Pancreas (tissue), 10 donors: Measurements from ENCODE around the gene PTGER4. TPM values are rescaled to one million over a fixed set of nuclear protein-coding genes. Genes with fewer than 3 reads are reported as not detected.

ENCODE experiments used
- ATAC-seq, 4 donors: fragments of 200-7000 bp; cut with Tn5 transposase; one replicate each; pipeline versions ENCODE4 v1.8.0 to v1.9.1; 2020; ENCODE audit warnings: mild to moderate bottlenecking in 4 of 4, moderate library complexity in 4 of 4
- DNase-seq, 6 donors: peaks; one replicate each; pipeline ENCODE4 v3.0.0-alpha.2; 2020
- FAIRE-seq: peaks from 2 replicates; lab custom pipeline; 2012; peaks lifted over from hg19 to GRCh38; lab: Jason Lieb, UNC
- H3K27ac ChIP-seq, 4 donors: fragments of 200-600 bp; sonication (generic); 1 replicate in 3 of 4; 2 replicates in 1 of 4; pipeline versions ENCODE4 v1.5.0 to v1.8.0; 2020
- H3K27me3 ChIP-seq, 4 donors: fragments of 200-600 bp; one replicate each; pipeline ENCODE4 v1.8.0; 2021
- H3K36me3 ChIP-seq, 3 donors: fragments of 200-600 bp; sonication (generic) in 1 of 3; one replicate each; pipeline versions ENCODE4 v1.5.0 to v1.8.0; 2020 to 2021
- H3K4me1 ChIP-seq, 3 donors: fragments of 200-600 bp; one replicate each; pipeline ENCODE4 v1.8.0; 2021
- H3K4me3 ChIP-seq, 4 donors: fragments of 200-600 bp; sonication (generic) in 2 of 4; one replicate each; pipeline versions ENCODE4 v1.5.0 to v1.8.0; 2020 to 2021
- H3K9me3 ChIP-seq, 4 donors: fragments of 200-600 bp; one replicate each; pipeline ENCODE4 v1.8.0; 2021
- CTCF ChIP-seq, 4 donors: fragments of 200-600 bp; sonication (generic) in 3 of 4; IDR thresholded peaks; one replicate each; pipeline versions ENCODE4 v1.5.0 to v1.8.0; 2021; ENCODE audit warnings: antibody characterized with exemption in 4 of 4
- WGBS, 2 donors: extraction: QIAGEN DNeasy Blood & Tissue Kit; methylation state at CpG; one replicate each; pipeline ENCODE4 v1.1.7; 2013; 5-methylcytosine and 5-hydroxymethylcytosine counted together
- intact Hi-C, 3 donors: fragments of 100-400 bp; cut with DNase I; formaldehyde crosslinking; loops; one replicate each; pipeline versions ENCODE4 v1.11.1 to v1.14.2; 2022
- polyA plus RNA-seq, 2 donors: library from polyadenylated mRNA; stranded (reverse); fragments of 200-250 nt; gene quantifications; one replicate each; pipeline ENCODE4 v1.2.3, GENCODE V29; 2013
- total RNA-seq, 6 donors: library from RNA; stranded (reverse); fragmentation: NEBNext Ultra II Directional in 4 of 6; extraction: Animal tissue kit (Norgen Biotek cat#: 25700) in 4 of 6; gene quantifications; one replicate each; pipeline versions ENCODE4 v1.2.1 to v1.2.4, GENCODE V29; 2021 to 2023
- donor health status: healthy with polysubstance abuse.
- donor health status: DM: no; HTN: no; CAD: no; lungs with moderate emphysema.
- donor health status: DM: no; HTN: no; CAD: no.
- donor health status: control.
- donor health status: control.
- donor health status: Bipolar disorder and iron deficiency.
- donor health status: DM: yes; HTN: yes; CAD: no.
- donor health status: DM: no; HTN: no; CAD: no.
- donor health status: DM: no; HTN: no; CAD: no.
- donor health status: DM: yes; HTN: yes; CAD: no.

Gene PTGER4
- total and polyA plus RNA-seq, 8 donors, result 4.7 to 38.0 (median 10.8) TPM

GRCh38 chr5:40660751-40661150, 19.0 kb upstream of the PTGER4 start:
- no peaks in the 10 kb centered on the region for H3K9me3 ChIP-seq
- 86 to 88% methylated on average over 2 of the region's 2 CpGs for WGBS, 2 donors
- no peaks in the 10 kb centered on the region for H3K4me1 ChIP-seq
- TF ChIP-seq CTCF (IDR thresholded peaks at IDR 0.05), result no peak
- H3K36me3 ChIP-seq, result no peaks in the 10 kb centered on the region
- H3K27ac ChIP-seq, result no peak overlapping the region
- no peak overlapping the region for H3K4me3 ChIP-seq
- ATAC-seq, result no peak
- H3K27me3 ChIP-seq, result no peaks in the 10 kb centered on the region
- intact Hi-C loops, result no loop called here
- no peak for DNase-seq
- no peak for FAIRE-seq

- no peak overlapping the region for H3K27ac ChIP-seq
- TF ChIP-seq CTCF (IDR thresholded peaks at IDR 0.05), result no peak
- no peaks in the 10 kb centered on the region for H3K4me1 ChIP-seq
- DNase-seq (no peak), FAIRE-seq (no peak), ATAC-seq (no peak)
- H3K9me3 ChIP-seq, result no peaks in the 10 kb centered on the region
- H3K4me3 ChIP-seq, result no peak overlapping the region
- intact Hi-C loops, result no loop called here
- H3K36me3 ChIP-seq, result no peaks in the 10 kb centered on the region
- 64 to 90% methylated on average over 3 of the region's 3 CpGs for WGBS, 2 donors
- H3K27me3 ChIP-seq, result no peaks in the 10 kb centered on the region
Measured at GRCh38 chr5:40665635-40666298, 13.9 kb upstream of the PTGER4 start.

- WGBS, 2 donors, result 86 to 92% methylated on average over 1 of the region's 1 CpG
- Histone ChIP-seq H3K4me1 (no peaks in the 10 kb centered on the region), H3K4me3 (no peak overlapping the region), H3K36me3 (no peaks in the 10 kb centered on the region), H3K27ac (no peak overlapping the region), H3K27me3 (no peaks in the 10 kb centered on the region), H3K9me3 (no peaks in the 10 kb centered on the region)
- ATAC-seq (no peak), FAIRE-seq (no peak), DNase-seq (no peak)
- no peak for TF ChIP-seq CTCF (IDR thresholded peaks at IDR 0.05)
- intact Hi-C loops, result no loop called here
Measured at GRCh38 chr5:40666657-40667056, 13.1 kb upstream of the PTGER4 start.

GRCh38 chr5:40667161-40667663, 12.5 kb upstream of the PTGER4 start:
- DNase-seq (no peak), ATAC-seq (no peak), FAIRE-seq (no peak)
- no peak for TF ChIP-seq CTCF (IDR thresholded peaks at IDR 0.05)
- H3K27me3 ChIP-seq, result no peaks in the 10 kb centered on the region
- no peaks in the 10 kb centered on the region for H3K4me1 ChIP-seq
- intact Hi-C loops, result no loop called here
- no peak overlapping the region for H3K4me3 ChIP-seq
- no peaks in the 10 kb centered on the region for H3K36me3 ChIP-seq
- H3K9me3 ChIP-seq, result no peaks in the 10 kb centered on the region
- H3K27ac ChIP-seq, result no peak overlapping the region

- ATAC-seq, result peak in 2 of 4 donors; percentile 38 to 49
- no peaks in the 10 kb centered on the region for H3K27me3 ChIP-seq
- DNase-seq, result no peak
- no peaks in the 10 kb centered on the region for H3K9me3 ChIP-seq
- intact Hi-C loops, result no loop called here
- H3K4me1 ChIP-seq, result no peaks in the 10 kb centered on the region
- no peak overlapping the region for H3K27ac ChIP-seq
- WGBS, 2 donors, result 67 to 71% methylated on average over 6 of the region's 6 CpGs
- H3K4me3 ChIP-seq, result no peak overlapping the region
- H3K36me3 ChIP-seq, result no peaks in the 10 kb centered on the region
- no peak for TF ChIP-seq CTCF (IDR thresholded peaks at IDR 0.05)
- no peak for FAIRE-seq
Measured at GRCh38 chr5:40669606-40670390, 9.9 kb upstream of the PTGER4 start.
